HepG2 (cell line): ENCODE results near the gene PPP2R1B. TPM values are rescaled to one million over a fixed set of nuclear protein-coding genes. Genes with fewer than 3 reads are reported as not detected.

Experiments
- ARID2 ChIP-seq: sonication (generic); formaldehyde crosslinking; IDR thresholded peaks from 2 replicates; pipeline ENCODE4 v1.8.1; 2022; ENCODE audit warnings: mild to moderate bottlenecking, missing genetic modification reagents, borderline replicate concordance
- BHLHE40 ChIP-seq: IDR thresholded peaks from 2 replicates; pipeline ENCODE4 v1.6.1; 2011; ENCODE audit warnings: low read length, improper control_type of control experiment
- EHMT2 ChIP-seq: fragments of 200-600 bp; sonication (generic); IDR thresholded peaks from 2 replicates; pipeline ENCODE4 v1.7.0; 2017; ENCODE audit warnings: antibody characterized with exemption, low read depth, low read length, borderline replicate concordance
- FOXO1 ChIP-seq: sonication (generic); formaldehyde crosslinking; IDR thresholded peaks from 2 replicates; pipeline ENCODE4 v1.4.0; 2020; ENCODE audit warnings: missing genetic modification reagents
- FOXP4 ChIP-seq: sonication (generic); formaldehyde crosslinking; IDR thresholded peaks from 2 replicates; pipeline ENCODE4 v1.4.0; 2020; ENCODE audit warnings: missing genetic modification reagents
- GABPB1 ChIP-seq: IDR thresholded peaks from 2 replicates; pipeline ENCODE4 v1.6.1; 2016; ENCODE audit warnings: mild to moderate bottlenecking, missing genetic modification reagents, moderate library complexity, missing compliant biosample characterization
- KDM5B ChIP-seq: sonication (generic); formaldehyde crosslinking; IDR thresholded peaks from 2 replicates; pipeline ENCODE4 v1.4.0; 2020; ENCODE audit warnings: missing genetic modification reagents, mild to moderate bottlenecking, borderline replicate concordance
- MLLT10 ChIP-seq: sonication (generic); formaldehyde crosslinking; IDR thresholded peaks from 2 replicates; pipeline ENCODE4 v1.4.0; 2020; ENCODE audit warnings: missing genetic modification reagents
- ONECUT2 ChIP-seq: sonication (generic); formaldehyde crosslinking; IDR thresholded peaks from 2 replicates; pipeline ENCODE4 v1.4.0; 2020; ENCODE audit warnings: missing genetic modification reagents
- RCOR2 ChIP-seq: IDR thresholded peaks from 2 replicates; pipeline ENCODE4 v1.6.1; 2016; ENCODE audit warnings: missing biosample characterization, missing genetic modification reagents
- RXRB ChIP-seq: IDR thresholded peaks from 2 replicates; pipeline ENCODE4 v1.6.1; 2016; ENCODE audit warnings: borderline replicate concordance, missing genetic modification reagents, missing compliant biosample characterization
- SMC3 ChIP-seq: IDR thresholded peaks from 2 replicates; pipeline ENCODE4 v1.6.1; 2011; ENCODE audit warnings: low read length, improper control_type of control experiment
- THAP9 ChIP-seq: sonication (generic); formaldehyde crosslinking; IDR thresholded peaks from 2 replicates; pipeline ENCODE4; 2020; ENCODE audit warnings: missing genetic modification reagents, mild to moderate bottlenecking, borderline replicate concordance
- U2AF1 ChIP-seq: fragments of 200-400 bp; formaldehyde crosslinking; optimal IDR thresholded peaks from 2 replicates; pipeline ENCODE3; 2017; ENCODE audit warnings: mild to moderate bottlenecking, low read depth, low read length
- UBTF ChIP-seq: sonication (generic); formaldehyde crosslinking; IDR thresholded peaks from 2 replicates; pipeline ENCODE4 v1.4.0; 2020; ENCODE audit warnings: mild to moderate bottlenecking, missing genetic modification reagents
- ZNF329 ChIP-seq: sonication (generic); formaldehyde crosslinking; IDR thresholded peaks from 2 replicates; pipeline ENCODE4 v1.9.0; 2021; ENCODE audit warnings: low read depth, mild to moderate bottlenecking, missing genetic modification reagents
- ZNF34 ChIP-seq: sonication (generic); formaldehyde crosslinking; IDR thresholded peaks from 2 replicates; pipeline ENCODE4 v1.4.0; 2020; ENCODE audit warnings: mild to moderate bottlenecking, missing genetic modification reagents, borderline replicate concordance
- ZNF562 ChIP-seq: sonication (generic); formaldehyde crosslinking; IDR thresholded peaks from 2 replicates; pipeline ENCODE4 v1.8.0; 2022; ENCODE audit warnings: missing genetic modification reagents, borderline replicate concordance
- ZNF710 ChIP-seq: sonication (generic); formaldehyde crosslinking; IDR thresholded peaks from 2 replicates; pipeline ENCODE4 v1.5.0; 2020; ENCODE audit warnings: mild to moderate bottlenecking, missing genetic modification reagents, borderline replicate concordance
- ZNF891 ChIP-seq: sonication (generic); formaldehyde crosslinking; IDR thresholded peaks from 2 replicates; pipeline ENCODE4 v1.5.0; 2020; ENCODE audit warnings: mild to moderate bottlenecking, missing genetic modification reagents
- polyA plus RNA-seq, 8 experiments: library from polyadenylated mRNA; depleted of rRNA in 3 of 8; stranded (reverse) in 7 of 8; unstranded in 1 of 8; fragments of >200 nt; fragmentation: Illumina TruSeq in 4 of 8; extraction: Trizol in 4 of 8; gene quantifications; 2 replicates each; pipeline versions ENCODE4 v1.2.1 to v1.2.3, GENCODE V29; 2011 to 2016; ENCODE audit warnings: low read depth in 4 of 8, missing spikeins in 1 of 8, mixed read lengths in 1 of 8; ENCODE audit not compliant: insufficient read depth in 1 of 8
- total RNA-seq, 5 experiments: library from RNA; depleted of rRNA; stranded (reverse); fragments of >200 nt; fragmentation: Illumina TruSeq; extraction: Trizol; gene quantifications; 2 replicates each; pipeline ENCODE4 v1.2.3, GENCODE V29; 2016; ENCODE audit warnings: low read depth in 1 of 5

PPP2R1B gene
- total and polyA plus RNA-seq, 2 of the 13 experiments (the other 11 are each of a cell fraction or from before 2014, with no cell fraction given) = 22.1 to 56.8 TPM

- no peak for TF ChIP-seq THAP9 (CRISPR knock-in tag)
- TF ChIP-seq ZNF34 = no peak
- TF ChIP-seq FOXP4 (CRISPR knock-in tag) = peak; percentile 32; the same call in 1 of the 2 replicates
- TF ChIP-seq FOXO1 = peak; percentile 19; the same call in 1 of the 2 replicates
- TF ChIP-seq GABPB1 = peak; percentile 1; the same call in 1 of the 2 replicates
- TF ChIP-seq ZNF329 = no peak
- no peak for TF ChIP-seq ZNF562 (CRISPR knock-in tag)
- peak; percentile 53 for TF ChIP-seq ZNF710
- TF ChIP-seq RXRB (CRISPR knock-in tag) = peak; percentile 45
- no peak for TF ChIP-seq ARID2 (CRISPR knock-in tag)
- TF ChIP-seq KDM5B = no peak
- TF ChIP-seq ZNF891 (CRISPR knock-in tag) = no peak
- no peak for TF ChIP-seq U2AF1
- no peak for TF ChIP-seq EHMT2
- peak; percentile 85 for TF ChIP-seq SMC3
- peak; percentile 17; the same call in 1 of the 2 replicates for TF ChIP-seq RCOR2 (CRISPR knock-in tag)
- TF ChIP-seq UBTF (CRISPR knock-in tag) = no peak
- TF ChIP-seq MLLT10 (CRISPR knock-in tag) = no peak
- no peak for TF ChIP-seq BHLHE40
- TF ChIP-seq ONECUT2 (CRISPR knock-in tag) = no peak
Measured at GRCh38 chr11:111777094-111778046, 11.2 kb upstream of the PPP2R1B start (continued).
